D721Med (cell line): ENCODE data around the gene KIAA0513.

Source experiments
- DNase-seq: peaks from one replicate; pipeline ENCODE4 v3.0.0; 2011; ENCODE audit warnings: low spot score; ENCODE audit not compliant: insufficient read length
- FAIRE-seq: peaks from 2 replicates; lab custom pipeline; 2011; peaks lifted over from hg19 to GRCh38; lab: Jason Lieb, UNC
- CTCF ChIP-seq: IDR thresholded peaks from 2 replicates; pipeline ENCODE4 v1.5.1; 2012; ENCODE audit warnings: mild to moderate bottlenecking, control low read depth; ENCODE audit not compliant: insufficient read depth; ENCODE audit errors: missing control alignments

The KIAA0513 gene

GRCh38 chr16:85065099-85065498 is 37.5 kb downstream of the KIAA0513 start:
- DNase-seq = no peak
- no peak for FAIRE-seq
- TF ChIP-seq CTCF = no peak

DNA sequence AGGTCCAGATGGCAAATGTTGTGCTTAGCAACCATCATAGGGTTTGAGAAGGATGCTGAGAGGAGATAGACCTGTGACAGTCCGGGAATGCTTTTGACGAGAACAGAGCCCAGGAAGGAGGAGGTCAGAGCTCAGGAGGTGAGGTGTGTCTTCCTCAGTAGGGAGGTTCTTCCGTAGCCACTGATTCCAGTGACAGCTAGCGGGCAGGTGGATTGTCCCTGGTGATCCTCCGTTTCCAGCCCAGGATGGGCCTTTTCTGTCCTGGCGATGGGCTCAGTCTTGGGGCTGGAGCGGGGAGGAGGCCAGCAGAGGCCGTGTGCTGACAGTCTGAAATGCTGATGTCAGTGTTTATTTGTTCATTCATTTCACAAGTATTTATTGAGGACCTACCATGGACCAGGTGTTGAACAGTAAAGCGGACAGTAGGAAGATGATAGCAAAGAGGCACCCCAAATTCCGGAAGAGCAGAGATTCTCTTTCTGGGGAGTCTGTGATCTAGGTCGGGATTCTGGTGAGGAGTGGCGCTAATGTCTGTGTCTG is 38.8 kb downstream of the KIAA0513 start:
- DNase-seq = no peak
- no peak for FAIRE-seq
- TF ChIP-seq CTCF = no peak

GRCh38 chr16:85067024-85067423 is 39.4 kb downstream of the KIAA0513 start:
- FAIRE-seq (no peak), DNase-seq (no peak)

GRCh38 chr16:85067426-85067825 is 39.8 kb downstream of the KIAA0513 start:
- TF ChIP-seq CTCF = no peak
- DNase-seq (no peak), FAIRE-seq (no peak)

More at GRCh38 chr16:85067024-85067423, 39.4 kb downstream of the KIAA0513 start:
- no peak for TF ChIP-seq CTCF

- no peak for TF ChIP-seq CTCF
- DNase-seq (no peak), FAIRE-seq (no peak)
These were observed 41.2 kb downstream of the KIAA0513 start for GRCh38 chr16:85068746-85069145.

DNA sequence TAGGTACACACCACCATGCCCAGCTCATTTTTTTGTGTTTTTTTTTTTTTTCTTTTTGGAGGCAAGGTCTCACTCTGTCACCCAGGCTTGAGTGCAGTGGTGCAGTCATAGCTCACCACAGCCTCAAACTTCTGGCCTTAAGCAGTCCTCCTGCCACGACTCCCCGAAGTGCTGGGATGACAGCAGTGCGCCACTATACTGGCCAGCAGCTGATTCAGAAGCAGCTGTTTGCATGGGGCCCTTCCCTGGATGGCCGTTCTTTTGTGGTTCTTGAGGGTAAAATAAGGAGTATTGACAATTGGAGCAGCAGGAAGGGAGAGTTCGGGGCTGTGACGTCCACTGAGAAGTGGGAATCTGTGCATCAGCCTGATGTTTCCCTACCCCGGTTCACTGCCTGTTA is 41.6 kb downstream of the KIAA0513 start:
- no peak for DNase-seq
- TF ChIP-seq CTCF = no peak
- no peak for FAIRE-seq

DNA sequence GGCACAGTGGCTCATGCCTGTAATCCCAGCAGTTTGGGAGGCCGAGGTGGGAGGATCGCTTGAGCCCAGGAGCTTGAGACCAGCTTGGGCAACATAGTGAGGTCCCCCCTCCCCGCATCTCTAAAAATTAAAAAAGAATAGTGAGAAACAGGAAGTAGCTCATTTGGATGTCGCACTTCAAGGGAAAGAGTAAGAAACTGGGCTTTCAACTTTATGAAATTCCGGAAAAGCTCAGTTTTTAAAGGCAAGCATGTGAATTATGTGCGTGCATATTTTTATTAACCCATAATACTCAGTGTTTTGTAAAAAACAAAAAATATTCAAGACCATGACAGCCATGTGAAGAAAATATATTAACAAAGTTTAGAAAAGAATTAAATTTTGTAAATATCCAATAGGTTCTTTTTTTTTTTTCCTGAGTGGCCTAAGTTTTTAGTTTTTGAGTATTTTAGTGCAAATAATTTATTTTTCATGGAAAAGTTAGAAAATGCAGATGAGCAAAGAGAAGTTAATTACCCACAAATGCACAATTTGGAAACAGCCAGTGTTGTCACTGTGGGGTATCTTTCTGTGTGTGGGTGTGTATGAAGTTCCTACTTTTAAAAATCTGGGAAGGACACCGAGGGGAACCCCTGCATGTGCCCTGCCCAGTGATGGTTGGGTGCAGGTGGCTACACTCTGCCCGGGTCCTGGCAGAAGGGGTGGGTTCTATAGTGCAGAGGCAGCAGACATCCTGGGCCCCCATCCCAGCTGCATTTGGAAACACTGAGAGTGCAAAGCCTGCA is 44.7 kb downstream of the KIAA0513 start:
- no peak for TF ChIP-seq CTCF
- DNase-seq (no peak), FAIRE-seq (no peak)
